Testis (tissue), 2 donors: ENCODE results near the gene GLYATL1.

Experiments
- POLR2A ChIP-seq: fragments of 450-650 bp; IDR thresholded peaks from one replicate; pipeline ENCODE4 v1.6.1; 2017; ENCODE audit warnings: antibody characterized with exemption, mild to moderate bottlenecking, moderate library complexity
- TF ChIP-seq, protein P1 (sequence below), 3 experiments: fragments of 450-650 bp in 2 of 3; fragments of 200-600 bp in 1 of 3; sonication (generic) in 1 of 3; IDR thresholded peaks; one replicate each; pipeline ENCODE4 v1.5.1; 2016 to 2019; ENCODE audit warnings: antibody characterized with exemption in 3 of 3, mild to moderate bottlenecking in 2 of 3, moderate library complexity in 1 of 3

DNA sequence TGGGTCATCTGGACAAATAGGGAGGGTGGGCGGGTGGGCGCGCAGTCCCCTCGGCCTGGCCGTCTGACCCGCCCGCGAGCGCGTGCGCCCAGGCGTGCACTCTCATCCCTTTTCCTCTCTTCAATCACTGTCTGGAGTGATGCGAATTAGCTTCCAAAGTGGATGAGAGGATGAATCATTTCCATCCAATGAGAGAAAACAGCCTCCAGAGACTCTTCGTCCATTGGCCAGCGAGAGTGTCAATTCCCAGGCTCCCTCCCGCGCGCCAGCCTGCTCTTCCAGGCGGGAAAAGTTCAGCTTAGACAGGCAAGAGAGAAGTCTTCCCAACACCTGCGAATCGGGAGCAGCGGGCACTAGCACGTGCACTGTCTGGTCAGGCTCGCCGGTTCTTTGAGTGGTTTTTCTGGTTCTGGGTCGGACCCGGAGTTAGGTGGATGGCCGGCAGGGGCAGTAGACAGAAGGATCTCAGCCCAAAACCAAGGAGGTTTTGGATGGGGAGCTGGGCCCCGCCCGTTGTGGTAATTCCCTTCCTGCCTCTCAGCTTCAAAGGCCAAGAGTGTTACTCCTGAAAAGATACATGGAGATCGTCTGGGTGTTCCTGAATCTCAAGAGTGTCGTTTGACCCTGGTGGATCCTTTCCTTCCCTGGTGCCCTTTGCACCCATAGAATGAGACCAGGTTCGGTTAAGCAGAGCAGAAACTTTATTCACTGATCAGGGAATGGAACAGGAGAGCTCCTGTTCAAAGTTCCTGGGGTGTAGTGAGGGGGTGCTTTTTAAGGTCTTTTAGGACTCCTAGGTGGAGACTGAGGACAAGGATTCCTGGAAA, 33.4 kb upstream of the GLYATL1 start:
- TF ChIP-seq, protein P1, sequence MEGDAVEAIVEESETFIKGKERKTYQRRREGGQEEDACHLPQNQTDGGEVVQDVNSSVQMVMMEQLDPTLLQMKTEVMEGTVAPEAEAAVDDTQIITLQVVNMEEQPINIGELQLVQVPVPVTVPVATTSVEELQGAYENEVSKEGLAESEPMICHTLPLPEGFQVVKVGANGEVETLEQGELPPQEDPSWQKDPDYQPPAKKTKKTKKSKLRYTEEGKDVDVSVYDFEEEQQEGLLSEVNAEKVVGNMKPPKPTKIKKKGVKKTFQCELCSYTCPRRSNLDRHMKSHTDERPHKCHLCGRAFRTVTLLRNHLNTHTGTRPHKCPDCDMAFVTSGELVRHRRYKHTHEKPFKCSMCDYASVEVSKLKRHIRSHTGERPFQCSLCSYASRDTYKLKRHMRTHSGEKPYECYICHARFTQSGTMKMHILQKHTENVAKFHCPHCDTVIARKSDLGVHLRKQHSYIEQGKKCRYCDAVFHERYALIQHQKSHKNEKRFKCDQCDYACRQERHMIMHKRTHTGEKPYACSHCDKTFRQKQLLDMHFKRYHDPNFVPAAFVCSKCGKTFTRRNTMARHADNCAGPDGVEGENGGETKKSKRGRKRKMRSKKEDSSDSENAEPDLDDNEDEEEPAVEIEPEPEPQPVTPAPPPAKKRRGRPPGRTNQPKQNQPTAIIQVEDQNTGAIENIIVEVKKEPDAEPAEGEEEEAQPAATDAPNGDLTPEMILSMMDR (IDR thresholded peaks at IDR 0.05) = peak in 2 of 3 experiments; percentile 4 to 7
- TF ChIP-seq POLR2A = no peak
